Common myeloid progenitor, CD34-positive (primary cell): ENCODE data around the gene CARD16.

Experiments used
- CTCF ChIA-PET: fragments of 350-600 bp; sonication (Branson Sonifier 250); formaldehyde crosslinking; loops from one replicate; lab custom pipeline; 2021; ENCODE audit warnings: antibody characterized with exemption; lab: Charles Lee
- POLR2A ChIA-PET: fragments of 350-600 bp; sonication (Branson Sonifier 250); formaldehyde crosslinking; loops from one replicate; lab custom pipeline; 2021; ENCODE audit warnings: antibody characterized with exemption; lab: Charles Lee
- DNase-seq, 3 donors: peaks; one replicate each; pipeline versions ENCODE4 v3.0.0 to v3.0.0-alpha.2; 2013
- H3K27ac ChIP-seq, 2 experiments: 1 replicate in 1 of 2; 2 replicates in 1 of 2; pipeline ENCODE4 v1.7.0; 2013; ENCODE audit warnings: inconsistent platforms in 2 of 2, low read length in 2 of 2, mild to moderate bottlenecking in 2 of 2, low read depth in 1 of 2, moderate library complexity in 1 of 2; ENCODE audit not compliant: severe bottlenecking in 2 of 2, insufficient read depth in 1 of 2, poor library complexity in 1 of 2
- H3K27me3 ChIP-seq, 5 experiments: replicated peaks in 2 of 5; 1 replicate in 3 of 5; 2 replicates in 2 of 5; pipeline versions ENCODE4 v1.6.1 to v1.7.0; 2013; ENCODE audit warnings: low read length in 4 of 5, mild to moderate bottlenecking in 2 of 5, moderate library complexity in 2 of 5, inconsistent platforms in 1 of 5; ENCODE audit not compliant: insufficient read depth in 5 of 5, control insufficient read depth in 4 of 5
- H3K36me3 ChIP-seq, 4 experiments: 1 replicate in 2 of 4; 2 replicates in 2 of 4; pipeline versions ENCODE4 v1.6.1 to v1.7.0; 2013; ENCODE audit warnings: low read length in 3 of 4, control low read depth in 1 of 4, mild to moderate bottlenecking in 1 of 4; ENCODE audit not compliant: control insufficient read depth in 4 of 4, insufficient read depth in 4 of 4
- H3K4me1 ChIP-seq, 4 experiments: 1 replicate in 3 of 4; 2 replicates in 1 of 4; pipeline versions ENCODE4 v1.6.1 to v1.7.1; 2013; ENCODE audit warnings: low read length in 3 of 4, mild to moderate bottlenecking in 3 of 4, control low read depth in 1 of 4, inconsistent platforms in 1 of 4, moderate library complexity in 1 of 4; ENCODE audit not compliant: control insufficient read depth in 4 of 4, insufficient read depth in 4 of 4; ENCODE audit errors: control extremely low read depth in 1 of 4
- H3K4me3 ChIP-seq, 7 experiments: 1 replicate in 4 of 7; 2 replicates in 3 of 7; pipeline versions ENCODE4 v1.5.1 to v1.7.0; 2013; ENCODE audit warnings: mild to moderate bottlenecking in 7 of 7, low read length in 6 of 7, moderate library complexity in 6 of 7, inconsistent platforms in 2 of 7, low read depth in 2 of 7, control low read depth in 1 of 7; ENCODE audit not compliant: insufficient read depth in 4 of 7, control insufficient read depth in 1 of 7; ENCODE audit errors: extremely low read depth in 1 of 7
- H3K9me3 ChIP-seq, 5 experiments: 1 replicate in 4 of 5; 2 replicates in 1 of 5; pipeline versions ENCODE4 v1.6.1 to v1.7.1; 2013; ENCODE audit warnings: low read length in 4 of 5, mild to moderate bottlenecking in 2 of 5, inconsistent platforms in 1 of 5, low read depth in 1 of 5, moderate library complexity in 1 of 5; ENCODE audit not compliant: control insufficient read depth in 4 of 5, insufficient read depth in 2 of 5; ENCODE audit errors: control extremely low read depth in 1 of 5
- WGBS: methylation state at CpG from one replicate; pipeline ENCODE4 v1.1.5; 2013; ENCODE audit not compliant: insufficient coverage; 5-methylcytosine and 5-hydroxymethylcytosine counted together

Gene CARD16

DNA sequence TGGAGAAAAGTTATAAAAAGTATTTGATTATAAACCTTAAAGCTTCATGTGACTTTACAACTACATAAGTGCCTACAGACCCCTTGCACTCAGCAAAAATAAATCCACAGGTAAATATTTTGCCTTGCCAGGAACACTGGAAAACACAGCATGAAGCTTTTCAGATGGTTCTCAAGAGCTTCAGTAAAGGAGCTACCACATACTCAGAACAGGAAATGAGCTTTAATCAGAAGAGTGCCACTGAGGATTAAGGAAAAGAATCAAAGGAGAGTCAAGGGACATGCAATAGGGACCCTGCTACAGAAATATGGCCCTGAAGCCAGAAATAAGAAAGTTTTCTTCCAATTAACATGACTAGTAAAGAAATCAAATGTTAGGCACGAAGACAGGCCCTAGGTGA is 11.4 kb downstream of the CARD16 start:
- WGBS = 100% methylated on average over 1 of the region's 1 CpG
- H3K27ac ChIP-seq = peak overlapping the region in 1 of 2 experiments; percentile 7
- ChIA-PET POLR2A (no interaction called here), CTCF (no interaction called here)
- H3K9me3 ChIP-seq = no peaks in the 10 kb centered on the region
- DNase-seq = no peak
- peak overlapping the region in 5 of 7 experiments; percentile 7 to 81 (median 58) for H3K4me3 ChIP-seq
- no peaks in the 10 kb centered on the region for H3K27me3 ChIP-seq
- H3K36me3 ChIP-seq = peaks cover 10 to 25% (median 19%) of the 10 kb centered on the region in 4 experiments
- peaks cover 5 to 23% (median 15%) of the 10 kb centered on the region in 4 experiments for H3K4me1 ChIP-seq

DNA sequence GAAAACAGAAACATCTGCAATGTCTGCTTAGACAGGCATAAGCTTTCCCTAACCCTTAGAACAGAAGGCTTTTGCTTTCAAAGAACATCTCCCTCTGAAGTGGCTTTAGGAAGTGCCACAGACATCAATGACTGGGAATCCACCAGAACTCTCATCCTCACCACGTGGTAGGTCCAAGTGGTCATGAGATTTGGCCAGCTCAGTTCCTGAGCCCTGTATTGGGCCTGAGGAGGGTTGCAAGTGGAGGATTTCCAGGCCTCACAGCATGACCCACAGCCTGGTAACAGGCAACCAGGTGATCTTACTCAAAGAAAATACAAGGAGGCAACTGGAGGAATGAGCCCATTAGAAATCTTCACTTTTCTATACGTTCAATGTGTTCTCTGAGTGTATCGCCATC is 11.8 kb downstream of the CARD16 start:
- Histone ChIP-seq H3K27me3 (no peaks in the 10 kb centered on the region), H3K36me3 (peaks cover 14 to 25% (median 20%) of the 10 kb centered on the region in 4 experiments), H3K27ac (peak overlapping the region in 1 of 2 experiments; percentile 7), H3K4me3 (peak overlapping the region in 3 of 7 experiments; percentile 7 to 81 (median 58)), H3K9me3 (no peaks in the 10 kb centered on the region), H3K4me1 (peaks cover 5 to 25% (median 15%) of the 10 kb centered on the region in 4 experiments)
- DNase-seq = no peak
- WGBS = no CpG with 5 or more reads among the region's 3 CpGs
- POLR2A ChIA-PET = no interaction called here
- CTCF ChIA-PET = no interaction called here

DNA sequence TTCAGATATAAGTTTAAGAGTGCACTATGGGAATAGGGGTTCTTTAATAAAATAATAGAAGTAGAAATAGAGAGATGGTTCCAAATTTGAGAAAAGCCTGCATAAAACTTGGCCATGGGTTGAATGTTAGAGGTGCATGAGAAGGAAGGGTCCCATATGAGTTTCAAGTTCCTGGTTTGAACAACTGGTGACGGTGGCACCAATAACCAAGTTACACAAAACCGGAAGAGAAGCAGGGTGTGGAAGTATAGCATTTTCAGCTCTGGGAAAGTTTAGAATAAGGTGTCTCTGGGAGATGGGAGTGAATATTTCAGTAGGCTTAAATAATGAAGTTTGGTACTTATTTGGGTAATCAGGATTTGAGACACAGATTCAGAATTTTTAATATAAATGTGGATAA is 12.6 kb downstream of the CARD16 start:
- Histone ChIP-seq H3K9me3 (no peaks in the 10 kb centered on the region), H3K36me3 (peaks cover 14 to 23% (median 20%) of the 10 kb centered on the region in 4 experiments), H3K27ac (no peak overlapping the region), H3K4me3 (peak overlapping the region in 1 of 7 experiments; percentile 42), H3K27me3 (no peaks in the 10 kb centered on the region), H3K4me1 (peaks cover 5 to 33% (median 18%) of the 10 kb centered on the region in 4 experiments)
- ChIA-PET POLR2A (no interaction called here), CTCF (no interaction called here)
- DNase-seq = no peak
- 100% methylated on average over 2 of the region's 2 CpGs for WGBS

DNA sequence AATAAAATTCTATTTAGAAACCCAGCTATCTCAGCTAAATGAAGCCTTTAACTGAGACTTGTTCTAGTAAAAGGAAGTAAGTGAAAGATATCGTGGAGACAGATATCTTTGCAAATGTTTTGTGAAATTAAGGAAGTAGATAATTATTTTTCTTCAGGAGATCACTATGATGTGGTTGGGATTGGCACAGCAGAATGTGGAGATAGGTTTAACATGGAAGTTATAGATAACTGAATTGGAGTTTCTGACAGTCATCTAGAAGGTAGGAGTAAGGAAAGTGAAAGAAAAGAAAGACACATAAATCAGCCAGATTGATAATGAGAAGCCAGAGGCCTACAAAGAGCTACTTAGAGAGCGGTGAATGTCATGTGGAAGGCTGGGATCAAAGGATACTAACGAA is 17.5 kb downstream of the CARD16 start:
- CTCF ChIA-PET = no interaction called here
- Histone ChIP-seq H3K27me3 (no peaks in the 10 kb centered on the region), H3K4me3 (peak overlapping the region in 3 of 7 experiments; percentile 9 to 58 (median 22)), H3K4me1 (peaks cover 3 to 27% (median 11%) of the 10 kb centered on the region in 4 experiments), H3K27ac (peak overlapping the region in 1 of 2 experiments; percentile 29), H3K36me3 (peaks cover 21 to 34% (median 25%) of the 10 kb centered on the region in 4 experiments), H3K9me3 (no peaks in the 10 kb centered on the region)
- 5% methylated on average over 3 of the region's 3 CpGs for WGBS
- POLR2A ChIA-PET = no interaction called here
- DNase-seq = peak; percentile 53 to 81 (median 68)

DNA sequence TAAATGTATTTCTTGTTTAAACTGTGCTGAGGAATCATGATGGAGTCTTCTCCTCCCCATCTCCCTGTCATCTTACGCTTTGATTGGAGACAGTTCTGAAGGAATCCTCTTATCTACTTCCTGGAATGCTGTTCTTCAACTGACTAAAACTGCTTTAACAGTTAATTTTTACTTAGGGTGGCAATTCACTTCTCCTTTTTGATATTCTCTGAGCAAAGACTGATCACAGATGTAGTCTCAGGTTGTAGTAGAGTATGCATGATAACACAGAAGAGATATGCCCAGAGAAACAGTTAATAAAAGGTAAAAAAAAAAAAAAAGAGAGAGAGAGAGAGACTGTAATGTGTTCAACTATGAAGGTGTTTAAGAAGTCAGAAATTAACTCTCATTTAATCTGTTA is 20.7 kb downstream of the CARD16 start:
- peaks cover 9 to 17% (median 11%) of the 10 kb centered on the region in 4 experiments for H3K36me3 ChIP-seq
- H3K4me1 ChIP-seq = peaks cover 3 to 28% (median 11%) of the 10 kb centered on the region in 4 experiments
- no peak overlapping the region for H3K4me3 ChIP-seq
- no peaks in the 10 kb centered on the region for H3K27me3 ChIP-seq
- WGBS = no CpG with 5 or more reads among the region's 1 CpG
- H3K27ac ChIP-seq = no peak overlapping the region
- POLR2A ChIA-PET = no interaction called here
- peak in 1 of 3 donors; percentile 29 for DNase-seq
- CTCF ChIA-PET = no interaction called here
- no peaks in the 10 kb centered on the region for H3K9me3 ChIP-seq

DNA sequence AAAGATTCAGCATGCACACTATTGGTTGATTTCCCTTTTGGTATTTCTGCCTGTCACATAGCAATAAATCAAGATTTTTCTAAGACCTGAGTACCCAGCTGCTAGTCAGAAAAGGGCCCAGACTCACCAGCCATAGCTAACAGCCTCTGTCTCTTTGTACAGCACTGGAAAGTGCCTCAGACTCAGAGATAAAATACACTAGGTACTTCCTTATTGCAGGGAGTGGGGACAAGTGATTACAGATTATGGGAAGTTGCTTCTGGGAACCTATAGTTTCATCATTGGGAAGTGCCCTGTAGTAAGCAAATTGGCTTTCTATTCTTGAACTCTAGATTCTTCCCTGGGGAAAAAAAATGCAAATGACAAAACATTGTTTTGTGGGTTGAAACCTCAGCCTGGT is 22.1 kb downstream of the CARD16 start, which contains the start of gene CASP5:
TSS of gene CASP5 (minus strand) at position 166 of the 400 bp plus-strand sequence. CDS start at position 134, 32 bp downstream.
- POLR2A ChIA-PET = no interaction called here
- H3K4me3 ChIP-seq = peak within 1 kb of the TSS in 1 of 7 experiments; percentile 15
- H3K9me3 ChIP-seq = no peaks in the 10 kb centered on the region
- H3K27ac ChIP-seq = no peak within 1 kb of the TSS
- peaks cover 4 to 11% (median 7%) of the 10 kb centered on the region in 4 experiments for H3K36me3 ChIP-seq
- H3K4me1 ChIP-seq = peaks cover 3 to 23% (median 10%) of the 10 kb centered on the region in 4 experiments
- DNase-seq = peak in 2 of 3 donors; percentile 46 to 55
- no peaks in the 10 kb centered on the region for H3K27me3 ChIP-seq
- CTCF ChIA-PET = interaction anchor here (0.9 kb wide), 1 partner anchor 37 kb away, joined by 3 read pairs; no protein-coding TSS in a partner anchor

DNA sequence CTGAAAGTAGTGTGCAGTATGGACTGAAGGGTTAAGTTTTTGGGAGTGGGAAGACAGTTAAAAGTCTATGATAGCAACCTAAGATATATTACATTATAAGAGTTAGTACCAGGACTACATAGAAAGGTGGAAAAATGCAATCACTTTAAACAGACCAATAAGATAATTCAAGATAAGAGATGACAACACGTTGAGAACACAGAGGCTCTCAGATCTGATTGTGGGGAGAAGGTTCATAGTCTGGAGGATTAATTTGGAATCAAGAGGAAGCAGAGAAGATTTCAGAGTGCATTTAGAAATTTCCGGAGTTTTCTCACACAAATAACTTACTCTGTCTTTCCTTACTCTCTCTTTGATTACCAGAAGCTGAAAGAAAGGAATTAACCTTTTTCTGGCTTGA is 22.6 kb downstream of the CARD16 start:
- Histone ChIP-seq H3K27me3 (no peaks in the 10 kb centered on the region), H3K27ac (no peak overlapping the region), H3K4me3 (no peak overlapping the region), H3K36me3 (peaks cover 4 to 11% (median 7%) of the 10 kb centered on the region in 4 experiments), H3K4me1 (peaks cover 3 to 18% (median 8%) of the 10 kb centered on the region in 4 experiments), H3K9me3 (no peaks in the 10 kb centered on the region)
- DNase-seq = no peak
- CTCF ChIA-PET = no interaction called here
- POLR2A ChIA-PET = no interaction called here
- 20% methylated on average over 1 of the region's 2 CpGs for WGBS
